ENCODE results near the gene KIT.

KIT gene

DNA sequence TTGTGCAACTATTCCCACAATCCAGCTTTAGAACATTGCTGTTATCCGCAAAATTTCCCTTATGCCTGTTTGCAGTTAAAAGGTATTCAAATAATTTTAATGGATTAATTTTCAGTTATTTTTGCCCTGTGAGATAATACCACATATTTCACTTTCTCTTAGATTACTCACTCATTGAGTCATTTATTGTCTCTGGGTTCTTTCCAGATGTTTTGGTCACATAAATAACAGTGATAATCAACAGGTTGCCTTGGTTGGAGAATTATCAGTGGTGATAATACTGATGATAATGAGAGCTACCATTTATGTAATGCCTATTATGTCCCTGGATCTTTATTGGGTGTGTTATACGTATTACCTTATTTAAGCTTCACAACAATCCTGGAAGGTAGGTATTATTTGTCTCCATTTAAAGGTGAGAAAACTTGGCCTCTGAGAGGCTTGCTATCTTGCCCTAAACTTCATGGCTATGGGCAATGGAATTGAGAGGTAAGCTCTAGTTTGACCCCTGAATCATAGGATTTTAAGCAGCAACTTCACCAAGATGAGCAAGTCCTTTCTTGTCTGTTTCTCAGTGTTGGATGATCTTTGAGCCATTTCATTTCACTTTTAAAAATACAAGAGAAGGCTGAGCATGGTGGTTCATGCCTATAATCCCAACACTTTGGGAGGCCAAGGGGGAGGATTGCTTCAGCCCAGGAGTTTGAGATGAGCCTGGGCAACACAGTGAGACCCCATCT is 87.4 kb downstream of the KIT start:
- no peak for DNase-seq (ENCODE audit: extremely low read depth, low read depth)

DNA sequence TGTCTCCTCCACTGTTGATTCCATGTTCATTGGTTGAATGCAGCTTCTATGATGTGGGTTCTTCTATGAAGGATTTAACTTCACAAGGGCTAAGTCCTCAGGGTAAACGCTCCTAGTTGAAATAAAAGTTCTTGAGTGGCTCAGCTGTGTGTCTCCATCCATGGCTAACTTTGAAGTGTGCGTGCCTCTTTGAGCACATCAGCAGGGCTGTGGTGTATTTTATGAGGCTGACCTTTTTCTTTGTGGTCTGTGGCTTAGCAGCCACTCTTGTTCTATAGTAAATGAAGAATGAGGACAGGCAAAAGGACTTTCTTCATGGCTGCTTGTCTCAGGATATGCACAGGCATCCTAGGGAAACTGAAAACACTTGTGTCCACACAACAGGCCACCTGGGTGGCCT is 88.5 kb downstream of the KIT start:
- peak; percentile 3 for DNase-seq (ENCODE audit: extremely low read depth, low read depth)
- H3K4me3 ChIP-seq (replicated peaks; ENCODE audit: low read depth, low read length) = no peak overlapping the region
- TF ChIP-seq, protein P1, sequence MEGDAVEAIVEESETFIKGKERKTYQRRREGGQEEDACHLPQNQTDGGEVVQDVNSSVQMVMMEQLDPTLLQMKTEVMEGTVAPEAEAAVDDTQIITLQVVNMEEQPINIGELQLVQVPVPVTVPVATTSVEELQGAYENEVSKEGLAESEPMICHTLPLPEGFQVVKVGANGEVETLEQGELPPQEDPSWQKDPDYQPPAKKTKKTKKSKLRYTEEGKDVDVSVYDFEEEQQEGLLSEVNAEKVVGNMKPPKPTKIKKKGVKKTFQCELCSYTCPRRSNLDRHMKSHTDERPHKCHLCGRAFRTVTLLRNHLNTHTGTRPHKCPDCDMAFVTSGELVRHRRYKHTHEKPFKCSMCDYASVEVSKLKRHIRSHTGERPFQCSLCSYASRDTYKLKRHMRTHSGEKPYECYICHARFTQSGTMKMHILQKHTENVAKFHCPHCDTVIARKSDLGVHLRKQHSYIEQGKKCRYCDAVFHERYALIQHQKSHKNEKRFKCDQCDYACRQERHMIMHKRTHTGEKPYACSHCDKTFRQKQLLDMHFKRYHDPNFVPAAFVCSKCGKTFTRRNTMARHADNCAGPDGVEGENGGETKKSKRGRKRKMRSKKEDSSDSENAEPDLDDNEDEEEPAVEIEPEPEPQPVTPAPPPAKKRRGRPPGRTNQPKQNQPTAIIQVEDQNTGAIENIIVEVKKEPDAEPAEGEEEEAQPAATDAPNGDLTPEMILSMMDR (IDR thresholded peaks at IDR 0.05; ENCODE audit: low read depth, low read length, missing control alignments) = no peak

More for the DNA sequence above, 87.4 kb downstream of the KIT start:
- no peak overlapping the region for H3K4me3 ChIP-seq (replicated peaks; ENCODE audit: low read depth, low read length)
- TF ChIP-seq, protein P1 (IDR thresholded peaks at IDR 0.05; ENCODE audit: low read depth, low read length, missing control alignments) = no peak

DNA sequence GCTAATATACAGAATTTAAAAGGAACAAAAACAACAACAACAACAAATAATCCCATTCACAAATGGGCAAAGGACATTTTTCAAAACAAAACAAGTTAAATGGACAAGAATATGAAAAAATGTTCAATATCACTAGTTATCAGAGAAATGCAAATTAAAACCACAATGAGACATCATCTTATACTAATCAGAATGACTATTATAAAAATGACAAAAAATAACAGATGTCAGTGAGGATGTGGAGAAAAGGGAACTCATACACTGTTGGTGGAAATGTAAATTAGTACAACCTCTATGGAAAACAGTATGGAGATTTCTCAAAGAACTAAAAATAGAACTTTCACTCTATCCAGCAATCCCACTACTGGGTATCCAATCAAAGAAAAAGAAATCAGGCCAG is 92.6 kb downstream of the KIT start:
- TF ChIP-seq, protein P1 (IDR thresholded peaks at IDR 0.05; ENCODE audit: low read depth, low read length, missing control alignments) = no peak
- DNase-seq (ENCODE audit: extremely low read depth, low read depth) = no peak
- no peak overlapping the region for H3K4me3 ChIP-seq (replicated peaks; ENCODE audit: low read depth, low read length)

DNA sequence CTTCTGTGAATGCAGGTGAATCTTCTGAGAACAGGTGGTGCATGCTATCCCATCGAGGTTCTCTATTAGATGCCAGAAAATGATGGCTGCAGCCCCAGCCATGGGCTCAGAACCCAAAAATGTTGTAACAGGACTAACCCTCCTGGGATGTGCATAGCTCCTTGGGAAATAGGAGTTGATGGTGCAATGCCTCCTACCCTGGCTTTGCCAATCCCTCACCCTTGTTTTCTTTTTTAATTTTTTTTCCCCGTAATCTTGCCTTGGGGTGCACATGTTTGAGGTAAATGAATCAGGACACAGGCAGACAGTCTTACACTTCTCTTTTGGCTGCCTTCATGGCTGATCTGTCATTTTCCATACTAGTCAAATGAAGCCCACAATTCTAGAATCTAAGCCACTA is 96.6 kb downstream of the KIT start:
- DNase-seq (ENCODE audit: extremely low read depth, low read depth) = no peak
- TF ChIP-seq, protein P1 (IDR thresholded peaks at IDR 0.05; ENCODE audit: low read depth, low read length, missing control alignments) = no peak
- no peak overlapping the region for H3K4me3 ChIP-seq (replicated peaks; ENCODE audit: low read depth, low read length)

DNA sequence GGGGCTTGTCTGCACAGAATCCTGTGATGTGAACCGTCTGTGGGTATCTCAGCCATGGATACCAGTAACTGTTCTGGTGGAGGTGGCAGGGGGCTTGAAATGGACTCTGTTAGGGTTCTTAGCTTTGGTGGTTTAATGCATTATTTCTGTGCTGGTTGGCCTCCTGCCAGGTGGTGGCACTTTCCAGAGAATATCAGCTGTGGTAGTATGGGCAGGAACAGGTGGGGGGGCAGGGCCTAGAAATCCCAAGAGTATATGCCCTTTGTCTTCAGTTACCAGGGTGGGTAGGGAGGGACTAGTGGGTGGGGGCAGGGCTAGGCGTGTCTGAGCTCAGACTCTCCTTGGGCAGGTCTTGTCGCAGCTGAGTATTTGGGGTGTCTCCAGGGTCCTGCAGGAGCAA is 106.7 kb downstream of the KIT start:
- no peak for DNase-seq (ENCODE audit: extremely low read depth, low read depth)
- H3K4me3 ChIP-seq (replicated peaks; ENCODE audit: low read depth, low read length) = no peak overlapping the region
- TF ChIP-seq, protein P1 (IDR thresholded peaks at IDR 0.05; ENCODE audit: low read depth, low read length, missing control alignments) = no peak

DNA sequence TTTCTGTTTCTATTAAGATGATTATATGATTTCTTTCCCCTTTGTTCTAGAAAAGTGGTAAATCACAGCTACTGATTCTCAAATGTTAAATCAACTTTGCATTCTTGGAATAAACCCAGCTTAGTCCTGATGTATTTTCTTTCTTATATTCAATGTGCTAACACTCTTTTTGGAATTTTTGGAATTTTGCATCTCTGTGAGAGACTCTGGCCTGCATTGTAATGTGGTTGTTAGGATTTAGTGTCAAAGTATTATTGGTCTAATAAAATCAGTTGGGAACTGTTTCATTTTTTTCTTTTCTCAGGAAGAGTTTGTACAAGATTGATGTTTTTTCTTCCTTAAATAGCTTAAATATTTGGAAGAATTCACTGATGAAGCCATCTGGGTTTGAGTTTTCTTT is 109.6 kb downstream of the KIT start:
- TF ChIP-seq, protein P1 (IDR thresholded peaks at IDR 0.05; ENCODE audit: low read depth, low read length, missing control alignments) = no peak
- H3K4me3 ChIP-seq (replicated peaks; ENCODE audit: low read depth, low read length) = no peak overlapping the region
- DNase-seq (ENCODE audit: extremely low read depth, low read depth) = no peak

DNA sequence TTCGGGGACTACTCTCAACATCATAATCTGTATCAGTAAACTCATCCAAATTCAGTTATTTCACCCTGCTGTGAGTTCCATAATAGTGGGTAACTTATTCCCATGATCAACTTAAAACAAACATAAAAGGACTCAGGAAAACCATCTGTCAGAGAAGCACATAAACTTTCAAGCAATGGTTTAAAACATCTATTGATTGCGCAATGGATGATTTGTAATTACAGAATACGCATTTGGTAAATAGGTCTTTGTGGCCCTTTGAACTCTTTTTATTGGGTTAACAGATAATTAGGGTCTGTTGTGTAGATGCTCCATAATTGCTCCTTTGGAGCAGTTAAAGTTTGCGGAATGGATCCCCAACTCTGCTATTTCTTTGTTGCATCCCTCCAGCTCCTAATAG is 115.3 kb downstream of the KIT start:
- TF ChIP-seq, protein P1 (IDR thresholded peaks at IDR 0.05; ENCODE audit: low read depth, low read length, missing control alignments) = no peak
- no peak overlapping the region for H3K4me3 ChIP-seq (replicated peaks; ENCODE audit: low read depth, low read length)
- DNase-seq (ENCODE audit: extremely low read depth, low read depth) = no peak

Data from HFF-Myc (cell line).